ENCODE data around the gene PARP3.
A peak's percentile ranks its signal among the peaks of the same experiment; 100 is the strongest.
"Not testable (repeated sequence)": the region's sequence is repeated elsewhere in the genome, so short reads cannot be mapped to it uniquely, and the experiment has no call there.

Gene PARP3

GRCh38 chr3:51988286-51989146 lies 46.4 kb downstream of the PARP3 start:
- DNase-seq, result no peak

GRCh38 chr3:51990501-51990971 lies 48.4 kb downstream of the PARP3 start:
- DNase-seq, result not testable (repeated sequence)

DNA sequence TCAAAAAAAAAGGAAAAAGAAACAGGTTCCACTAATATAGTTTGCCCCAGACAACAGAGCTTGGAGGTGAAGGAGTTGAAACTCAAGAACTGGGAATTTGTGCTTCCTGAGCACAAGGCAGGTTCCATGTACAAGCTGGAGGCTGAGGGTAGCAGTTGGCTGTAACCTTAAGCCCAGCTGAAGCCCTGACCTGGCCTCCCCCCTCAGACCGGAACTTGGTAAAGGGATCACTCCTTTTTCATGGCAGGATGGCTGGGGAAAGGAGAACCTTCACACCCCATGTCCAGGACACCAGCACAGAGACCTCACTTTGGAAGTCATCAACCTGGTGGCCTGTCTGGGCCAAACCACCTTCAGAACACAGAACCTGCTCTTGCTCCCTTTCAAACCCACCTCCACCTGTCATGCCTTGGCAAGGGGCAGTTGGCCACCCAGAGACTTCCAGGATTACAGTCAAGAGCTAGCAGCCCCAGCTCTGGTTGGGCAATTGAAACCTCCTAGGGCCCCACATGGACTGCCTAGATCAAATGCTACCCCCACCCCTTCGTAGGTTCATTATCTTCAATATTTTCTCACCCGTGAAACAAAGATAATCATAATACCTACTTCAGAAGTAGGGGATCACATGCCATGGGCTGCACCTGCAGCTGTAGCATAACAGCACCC lies 50.0 kb downstream of the PARP3 start:
- DNase-seq, result no peak

DNA sequence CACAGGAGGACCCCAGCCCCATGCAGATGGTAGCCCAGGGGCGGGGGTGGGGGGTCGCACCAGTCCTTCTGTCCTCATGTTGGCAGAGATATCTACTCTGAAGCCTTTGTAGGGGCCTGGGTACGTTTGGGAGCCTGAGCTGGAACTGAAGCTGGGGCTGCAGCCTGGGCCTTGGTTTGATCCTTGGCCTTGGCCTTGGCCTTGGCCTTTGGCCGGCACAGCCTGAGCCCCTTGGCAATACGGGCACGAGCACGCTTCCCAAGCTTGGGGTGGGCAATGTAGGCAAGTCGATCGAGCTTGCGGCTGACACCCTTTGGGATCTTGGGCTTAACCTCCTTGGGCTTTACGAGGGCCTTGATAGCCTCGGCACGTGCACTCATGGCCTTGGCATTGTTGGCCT lies 51.5 kb downstream of the PARP3 start:
- DNase-seq, result not testable (repeated sequence)

- DNase-seq, result no peak
Observed at GRCh38 chr3:51994530-51994929, 52.4 kb downstream of the PARP3 start.

GRCh38 chr3:51995346-51996163 lies 53.4 kb downstream of the PARP3 start, which contains the start of gene RPL29:
Gene RPL29, minus strand, starts transcription at chr3:51995895. Its CDS starts 434 bp downstream, at chr3:51995461.
- peak; percentile 72 to 84 (median 78) for DNase-seq

DNA sequence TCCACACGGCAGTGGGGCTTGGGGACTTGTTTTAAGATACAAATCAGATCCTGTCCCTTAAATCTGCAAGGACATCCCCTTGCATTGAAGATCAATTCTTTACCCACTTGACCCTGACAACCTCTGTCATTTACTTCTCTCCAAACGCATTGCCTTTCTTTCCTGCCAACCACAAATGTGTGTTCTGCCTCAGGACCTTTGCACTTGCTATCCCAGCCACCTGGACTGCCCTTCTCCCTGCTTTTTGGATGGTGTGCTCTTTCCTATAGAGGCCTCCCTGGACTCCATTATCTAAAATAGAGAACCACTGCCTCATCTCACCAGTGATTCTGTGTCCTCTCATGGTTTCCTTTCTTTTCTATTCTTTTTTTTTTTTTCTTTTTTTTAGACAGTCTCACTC lies 55.0 kb downstream of the PARP3 start:
- DNase-seq, result no peak

DNA sequence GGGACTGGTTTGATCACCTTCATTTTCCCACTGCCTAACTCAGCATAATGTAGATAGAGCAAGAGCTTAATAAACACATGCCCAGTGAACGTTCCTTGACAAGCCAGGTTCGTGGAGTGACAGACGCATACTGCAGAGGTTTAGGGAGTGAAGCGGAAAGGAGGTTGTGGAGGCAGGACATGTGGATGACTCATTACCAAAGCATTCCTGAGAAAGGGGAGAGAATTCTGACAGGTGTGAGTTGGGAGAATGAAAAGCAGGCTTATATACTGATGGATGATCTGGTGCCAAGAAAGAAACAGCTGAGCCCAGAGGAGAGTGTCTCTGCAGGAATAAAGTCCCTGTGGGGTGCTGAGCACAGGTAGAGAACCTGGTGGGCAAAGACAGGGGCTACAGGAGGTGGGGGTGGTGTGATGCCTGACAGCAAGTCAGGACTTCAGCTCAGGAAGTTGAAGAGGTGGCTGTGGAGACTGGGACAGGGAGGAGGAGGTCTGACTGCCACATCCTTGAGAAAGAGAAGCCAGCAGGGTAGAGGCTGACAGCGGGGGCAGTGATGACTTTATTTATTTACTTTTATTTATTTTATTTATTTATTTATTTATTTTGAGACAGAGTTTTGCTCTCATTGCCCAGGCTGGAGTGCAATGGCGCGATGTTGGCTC lies 55.9 kb downstream of the PARP3 start:
- DNase-seq, result no peak
